GM19239 (cell line): ENCODE measurements around the gene RAB11B.
"Not testable (repeated sequence)": the region's sequence is repeated elsewhere in the genome, so short reads cannot be mapped to it uniquely, and the experiment has no call there.

Source experiments
- DNase-seq: peaks from one replicate; pipeline ENCODE4 v3.0.0; 2011; ENCODE audit warnings: low spot score; ENCODE audit not compliant: insufficient read length
- FAIRE-seq: peaks from 2 replicates; lab custom pipeline; 2011; peaks lifted over from hg19 to GRCh38; lab: Jason Lieb, UNC

Gene RAB11B

GRCh38 chr19:8421484-8422461 is 31.6 kb downstream of the RAB11B start:
- DNase-seq (no peak), FAIRE-seq (no peak)

DNA sequence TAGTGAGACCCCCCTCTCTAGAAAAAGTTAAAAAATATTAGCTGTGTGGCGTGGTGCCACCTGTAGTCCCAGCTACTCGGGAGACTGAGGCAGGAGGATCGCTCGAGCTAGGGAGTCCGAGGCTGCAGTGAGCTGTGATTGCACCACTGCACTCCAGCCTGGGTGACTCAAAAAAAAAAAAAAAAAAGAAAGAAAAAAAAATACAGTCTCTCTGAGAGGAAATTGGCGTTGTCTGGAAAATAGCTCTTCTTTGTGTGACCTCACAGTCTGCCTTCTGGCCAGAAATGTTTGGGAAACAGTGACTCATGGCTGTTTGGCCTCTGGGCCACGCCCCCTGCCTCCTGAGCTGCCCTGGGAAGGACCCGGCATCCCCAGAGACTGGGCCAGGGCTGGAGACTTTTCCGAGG is 33.7 kb downstream of the RAB11B start:
- FAIRE-seq (no peak), DNase-seq (no peak)

DNA sequence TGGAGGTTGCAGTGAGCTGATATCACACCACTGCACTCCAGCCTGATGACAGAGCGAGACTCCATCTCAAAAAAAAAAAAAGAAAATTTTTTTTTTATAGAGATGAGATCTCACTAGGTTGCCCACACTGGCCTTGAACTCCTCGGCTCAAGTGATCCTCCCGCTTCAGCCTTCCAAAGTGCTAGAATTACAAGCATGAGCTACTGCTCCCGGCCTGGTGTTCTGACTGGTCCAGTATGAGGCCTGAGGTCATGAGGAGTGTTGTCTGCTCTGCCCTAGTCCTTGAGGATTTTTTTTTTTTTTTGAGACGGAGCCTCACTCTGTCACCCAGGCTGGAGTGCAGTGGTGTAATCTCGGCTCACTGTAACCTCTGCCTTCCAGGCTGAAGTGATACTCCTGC is 35.2 kb downstream of the RAB11B start:
- not testable (repeated sequence) for FAIRE-seq, DNase-seq

- DNase-seq (no peak), FAIRE-seq (no peak)
Observed at GRCh38 chr19:8426283-8426682, 36.1 kb downstream of the RAB11B start.

DNA sequence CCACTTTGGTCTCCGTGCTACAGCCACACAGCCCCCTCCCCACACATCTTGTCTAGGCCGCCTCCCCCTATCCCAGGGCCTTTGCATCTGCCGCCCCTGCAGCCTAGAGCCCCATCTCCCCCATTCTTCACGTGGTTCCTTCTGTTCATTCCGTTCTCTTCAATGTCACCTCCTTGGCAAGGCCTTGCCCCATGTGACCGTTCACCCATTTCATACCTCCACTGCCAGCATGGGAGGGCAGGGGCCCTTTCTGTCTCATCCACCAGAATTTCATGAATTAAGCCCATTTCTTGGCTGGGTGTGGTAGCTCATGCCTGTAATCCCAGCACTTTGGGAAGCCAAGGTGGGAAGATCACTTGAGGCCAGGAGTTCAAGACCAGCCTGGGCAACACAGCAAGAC is 38.9 kb downstream of the RAB11B start:
- FAIRE-seq (no peak), DNase-seq (no peak)

GRCh38 chr19:8429826-8430225 is 39.7 kb downstream of the RAB11B start:
- FAIRE-seq (no peak), DNase-seq (no peak)

DNA sequence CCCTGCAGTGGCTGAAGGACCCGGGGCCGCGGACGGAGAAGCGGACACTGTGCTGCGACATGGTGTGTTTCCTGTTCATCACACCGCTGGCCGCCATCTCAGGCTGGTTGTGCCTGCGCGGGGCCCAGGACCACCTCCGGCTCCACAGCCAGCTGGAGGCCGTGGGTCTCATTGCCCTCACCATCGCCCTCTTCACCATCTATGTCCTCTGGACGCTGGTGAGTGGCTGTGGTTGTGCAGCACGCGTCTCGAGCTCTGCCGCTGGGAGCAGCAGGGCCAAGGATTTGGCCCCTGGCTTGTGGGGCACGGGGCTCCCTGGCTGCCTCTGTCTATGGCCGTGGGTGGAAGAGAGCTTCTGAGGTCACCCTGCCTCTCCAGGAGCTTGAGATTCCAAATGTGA is 40.5 kb downstream of the RAB11B start:
- FAIRE-seq = no peak
- DNase-seq = no peak

DNA sequence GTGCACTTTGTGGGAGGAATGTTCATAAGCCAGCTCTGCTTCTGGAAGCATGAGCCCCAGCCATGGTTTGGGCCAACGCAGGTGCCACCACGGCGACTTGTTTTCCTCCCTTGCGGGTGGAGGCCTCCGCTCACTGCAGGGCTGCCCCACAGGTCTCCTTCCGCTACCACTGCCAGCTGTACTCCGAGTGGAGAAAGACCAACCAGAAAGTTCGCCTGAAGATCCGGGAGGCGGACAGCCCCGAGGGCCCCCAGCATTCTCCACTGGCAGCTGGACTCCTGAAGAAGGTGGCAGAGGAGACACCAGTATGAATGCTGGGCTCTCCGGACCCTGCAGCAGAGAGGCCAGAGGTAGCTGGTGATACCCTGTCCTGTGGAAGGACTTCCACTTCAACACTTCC is 48.1 kb downstream of the RAB11B start:
- DNase-seq = no peak
- no peak for FAIRE-seq

- DNase-seq (no peak), FAIRE-seq (no peak)
Observed at GRCh38 chr19:8441725-8442544, 51.8 kb downstream of the RAB11B start.

GRCh38 chr19:8444140-8444676 is 54.0 kb downstream of the RAB11B start:
- FAIRE-seq, DNase-seq: not testable (repeated sequence)

- peak; percentile 99 for FAIRE-seq
- DNase-seq = peak; percentile 96
Observed at GRCh38 chr19:8444677-8445487, 54.7 kb downstream of the RAB11B start, which contains the start of gene HNRNPM. HNRNPM (plus strand) TSS chr19:8444975; CDS start chr19:8444999, 24 bp downstream.

DNA sequence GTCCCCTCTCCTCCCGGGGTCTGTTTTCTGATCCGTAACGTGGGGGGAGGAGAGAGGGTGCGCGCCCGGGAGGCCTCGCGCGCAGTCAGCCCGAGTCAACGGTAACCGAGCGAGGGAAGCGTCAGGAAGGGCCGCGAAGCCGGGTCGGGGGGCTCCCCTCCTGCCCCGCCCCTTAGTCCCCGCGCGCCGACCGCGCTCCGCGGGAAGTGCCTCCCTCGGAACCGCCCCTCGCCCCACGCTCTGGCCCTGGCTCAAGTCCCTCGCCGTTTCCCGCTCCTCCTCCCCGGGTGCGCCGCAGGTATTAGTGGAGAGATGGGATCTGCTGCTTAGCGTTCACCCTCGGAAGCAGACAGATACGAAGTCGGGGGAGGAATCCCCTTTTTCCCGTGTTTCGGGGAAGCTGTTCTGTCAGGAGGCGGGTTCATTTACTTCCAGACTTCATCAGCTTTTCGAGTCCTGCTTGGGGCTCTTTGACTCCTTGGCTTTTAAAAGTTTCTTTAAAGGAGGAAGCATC is 55.4 kb downstream of the RAB11B start:
- no peak for DNase-seq
- peak; percentile 28 for FAIRE-seq

DNA sequence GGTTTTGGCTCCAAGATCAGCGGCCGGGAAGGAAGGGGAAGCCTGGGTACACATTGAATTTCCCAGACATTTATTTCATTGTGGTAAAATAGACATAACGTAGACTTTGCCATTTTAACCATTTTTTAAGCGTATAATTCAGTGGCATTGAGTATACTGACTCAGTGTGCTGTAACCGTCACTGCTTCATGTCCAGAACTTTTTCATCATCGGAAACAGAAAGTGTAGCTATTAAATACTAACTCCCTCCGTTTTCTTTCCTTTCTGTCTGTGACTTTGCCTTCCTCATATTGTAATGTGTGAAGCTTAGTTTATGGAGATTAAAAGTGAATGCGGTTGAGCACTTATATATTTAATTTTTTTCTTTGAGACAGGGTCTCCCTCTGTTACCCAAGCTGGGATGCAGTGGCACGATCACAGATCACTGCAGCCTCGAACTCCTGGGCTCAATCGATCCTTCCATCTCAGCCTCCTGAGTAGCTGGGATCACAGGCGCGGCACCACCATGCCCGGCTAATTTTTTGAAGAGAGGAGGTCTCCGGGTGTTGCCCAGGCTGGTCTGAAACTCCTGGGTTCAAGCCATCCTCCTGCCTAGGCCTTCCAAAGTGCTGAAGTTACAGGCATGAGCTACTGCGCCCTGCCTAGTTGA is 56.0 kb downstream of the RAB11B start:
- DNase-seq = no peak
- FAIRE-seq = peak; percentile 80

- DNase-seq = no peak
- FAIRE-seq = no peak
Observed at GRCh38 chr19:8449830-8450229, 59.7 kb downstream of the RAB11B start.

- no peak for DNase-seq
- no peak for FAIRE-seq
Observed at GRCh38 chr19:8451377-8451776, 61.2 kb downstream of the RAB11B start.

GRCh38 chr19:8451885-8452284 is 61.7 kb downstream of the RAB11B start:
- DNase-seq = no peak
- FAIRE-seq = no peak

- DNase-seq = no peak
- no peak for FAIRE-seq
Observed at GRCh38 chr19:8452446-8453123, 62.4 kb downstream of the RAB11B start.

DNA sequence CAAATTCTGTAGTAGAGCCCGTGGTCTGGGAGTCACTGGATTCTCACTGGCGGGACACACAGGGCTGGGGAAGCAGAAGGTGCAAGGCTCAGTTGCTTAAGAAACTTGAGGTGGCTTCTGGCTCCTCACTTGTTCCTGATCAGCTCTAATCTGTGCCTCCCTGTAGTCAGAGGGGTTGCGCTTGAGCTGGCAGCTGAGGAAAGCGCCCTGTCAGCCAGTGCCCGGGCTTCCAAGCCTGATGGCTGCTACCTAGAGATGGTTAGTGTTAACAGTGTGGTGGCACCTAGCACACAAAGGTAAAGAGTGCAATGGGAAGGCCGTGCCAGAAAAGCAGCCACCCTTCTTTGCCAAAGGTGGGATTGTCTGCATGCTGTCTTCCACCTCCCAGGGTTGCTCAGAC is 63.5 kb downstream of the RAB11B start:
- DNase-seq = no peak

More for the DNA sequence above, 63.5 kb downstream of the RAB11B start:
- FAIRE-seq = no peak
